ENCODE measurements around the gene WIZ.

Gene WIZ

DNA sequence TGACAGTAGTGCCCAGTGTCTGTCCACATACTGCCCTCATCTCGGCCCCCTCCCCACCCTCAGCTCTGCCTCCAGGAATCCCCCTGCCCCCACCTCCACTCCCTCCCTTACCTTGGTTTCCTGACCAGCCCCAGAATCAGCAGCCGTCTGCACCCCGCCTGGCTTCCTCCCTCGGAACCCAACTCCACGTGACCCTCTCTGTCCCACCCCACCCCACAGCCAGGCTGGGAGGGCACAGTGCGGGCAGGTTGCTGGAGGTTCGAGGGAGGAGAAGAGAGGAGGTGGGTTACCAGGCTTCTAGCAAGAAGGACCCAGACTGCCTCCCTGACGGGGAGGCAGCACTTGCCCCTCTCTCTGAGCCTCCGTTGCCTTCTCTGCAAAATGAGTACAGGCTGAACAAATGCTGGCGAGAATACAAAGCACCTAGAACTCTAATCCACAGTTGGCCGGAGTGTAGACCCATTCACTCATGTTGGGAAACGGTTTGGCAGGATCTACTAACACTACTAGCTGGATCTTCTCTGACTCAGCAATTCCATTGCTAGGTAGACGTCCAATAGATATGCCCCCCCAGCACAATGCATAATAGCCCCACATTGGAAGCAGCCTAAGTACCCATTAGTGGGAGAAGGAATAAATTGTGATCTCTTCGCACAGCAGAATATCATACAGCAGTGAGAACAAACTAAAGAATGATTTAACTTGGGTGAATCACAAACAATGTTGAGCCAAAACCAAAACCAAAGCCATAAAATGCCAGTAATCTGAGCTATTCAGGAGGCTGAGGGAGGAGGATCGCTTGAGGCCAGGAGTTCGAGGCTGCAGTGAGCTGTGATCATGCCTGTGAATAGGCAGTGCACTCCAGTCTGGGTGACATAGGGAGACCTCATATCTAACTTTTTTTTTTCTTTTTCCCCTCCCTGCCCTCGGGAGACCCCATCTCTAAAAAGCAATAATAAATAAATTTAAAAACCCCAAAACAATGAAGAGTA is 14.9 kb upstream of the WIZ start, which contains the start of gene RASAL3:
TSS of gene RASAL3 (minus strand) at position 151 of the 992 bp plus-strand sequence. CDS start 186 bp downstream, outside the sequence.
- peak in 2 of 4 experiments; percentile 26 to 27 for DNase-seq

DNA sequence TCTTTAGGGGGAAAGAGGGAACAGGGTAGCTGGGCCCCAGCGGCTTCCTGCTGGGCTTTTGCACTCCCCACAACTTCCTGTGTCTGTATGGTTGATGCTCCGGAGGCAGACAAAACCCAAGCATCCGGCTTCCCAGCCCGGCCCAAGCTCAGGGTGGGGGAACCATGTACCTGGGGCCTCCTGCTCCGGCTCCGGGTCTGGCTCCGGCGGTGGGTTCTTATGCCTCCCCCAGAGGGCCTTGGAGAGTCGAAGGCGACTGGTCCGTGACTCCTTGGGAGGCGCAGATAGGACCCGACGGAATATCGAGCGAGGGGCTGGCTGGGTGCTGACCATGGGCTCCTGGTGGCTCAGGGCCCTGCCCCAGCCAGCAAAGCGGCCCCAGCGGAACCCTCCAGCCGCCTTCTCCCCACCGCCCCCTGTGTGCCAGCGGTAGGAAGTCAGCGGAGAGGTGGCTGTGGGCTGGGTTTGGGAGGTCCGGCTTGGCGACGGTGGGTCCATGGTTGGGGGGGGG is 14.2 kb upstream of the WIZ start:
- peak in 3 of 4 experiments; percentile 45 to 75 (median 59) for DNase-seq

DNA sequence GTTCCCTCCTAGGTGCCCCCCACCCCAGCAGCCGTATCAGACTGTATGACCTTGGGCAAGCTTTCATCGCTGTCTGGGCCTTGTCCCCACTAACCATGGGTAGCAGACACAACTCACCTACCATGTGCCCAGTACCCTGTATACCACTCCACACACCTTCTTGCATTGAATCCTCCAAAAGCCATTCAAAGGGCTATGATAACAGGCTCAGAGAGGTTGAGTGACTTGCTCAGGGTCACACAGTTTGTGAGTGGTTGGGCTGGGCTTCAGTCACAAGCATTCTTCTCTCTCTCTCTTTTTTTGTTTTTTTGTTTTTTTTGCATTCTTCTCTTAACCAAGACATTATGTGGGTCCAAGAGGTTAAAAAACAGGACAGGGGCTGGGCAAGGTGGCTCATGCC is 11.9 kb upstream of the WIZ start:
- DNase-seq, result no peak

- DNase-seq, result no peak
Measured at GRCh38 chr19:15457701-15458484, 8.1 kb upstream of the WIZ start.

DNA sequence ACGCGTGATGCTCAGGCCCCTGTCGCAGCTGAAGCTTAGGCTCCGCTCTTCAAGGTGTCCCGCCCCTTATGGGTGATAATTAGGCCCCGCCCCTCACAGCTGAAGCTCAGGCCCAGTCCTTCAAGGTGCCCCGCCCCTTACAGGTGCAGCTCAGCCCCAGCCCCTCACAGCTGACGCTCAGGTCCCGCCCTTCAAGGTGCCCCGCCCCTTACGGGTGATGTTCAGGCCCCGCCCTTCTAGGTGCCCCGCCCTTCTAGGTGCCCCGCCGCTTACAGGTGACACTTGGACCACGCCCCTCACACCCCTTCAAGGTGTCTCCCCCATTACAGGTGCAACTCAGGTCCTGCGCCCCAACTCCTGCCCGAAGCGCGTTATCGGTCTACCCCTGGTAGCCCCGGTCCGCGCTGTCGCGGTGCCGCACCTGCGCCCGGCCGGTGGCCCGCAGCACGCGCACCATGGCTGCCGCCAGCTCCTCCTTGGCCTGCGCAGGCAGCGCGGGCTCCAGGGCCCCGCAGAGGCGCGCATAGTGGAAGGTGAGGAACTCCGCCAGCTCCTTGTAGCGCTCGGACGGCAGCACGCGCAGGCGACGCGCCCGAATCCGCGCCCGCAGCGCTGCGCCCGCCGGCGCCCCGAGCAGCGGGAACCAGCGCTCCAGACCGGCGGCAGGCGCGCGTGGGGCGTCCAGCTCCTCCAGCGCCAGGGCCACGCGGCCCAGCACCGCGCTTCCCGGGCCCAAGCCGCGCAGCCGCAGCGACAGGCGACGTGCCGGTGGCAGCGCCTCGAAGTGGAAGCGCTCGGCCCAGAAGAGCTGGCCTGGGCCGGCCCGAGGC is 7.3 kb upstream of the WIZ start:
- DNase-seq, result no peak

DNA sequence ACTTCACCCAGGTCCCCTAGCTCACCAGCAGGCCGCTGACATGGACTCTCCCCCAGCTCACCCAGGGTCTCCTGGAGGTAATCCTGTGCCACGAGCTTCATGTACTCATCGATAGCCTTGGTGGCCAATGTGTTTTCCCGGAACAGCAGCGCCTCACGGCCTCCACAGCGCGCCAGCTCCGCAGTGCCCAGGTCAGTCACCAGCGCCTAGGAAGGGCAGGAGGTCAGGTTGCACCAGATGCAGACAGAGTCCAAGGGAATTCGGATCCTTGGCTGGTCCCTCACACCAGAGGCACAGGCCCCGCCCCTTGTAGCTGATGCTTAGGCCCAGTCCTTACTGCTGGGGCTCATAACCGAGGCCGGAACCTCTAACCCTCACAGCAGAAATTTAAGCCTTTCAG is 6.7 kb upstream of the WIZ start:
- DNase-seq, result no peak

DNA sequence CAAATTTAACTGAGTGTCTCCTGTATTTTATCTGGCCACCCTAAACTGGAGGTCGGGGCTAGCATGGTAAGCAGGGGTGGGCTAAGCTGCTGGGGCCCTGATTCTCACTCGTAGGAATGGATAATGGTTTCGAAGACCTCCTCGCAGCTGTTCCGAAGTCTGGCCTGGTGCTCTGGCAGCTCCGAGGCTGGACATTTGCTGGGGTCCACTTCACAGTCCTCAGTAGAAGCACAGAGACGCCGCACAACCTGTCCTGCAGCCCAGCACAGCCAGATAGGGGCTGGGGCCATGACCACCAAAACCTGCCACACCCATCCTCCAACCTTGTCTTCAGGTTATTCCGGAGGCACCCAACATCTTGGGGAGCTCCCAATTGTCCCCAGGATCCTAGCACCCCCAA is 6.2 kb upstream of the WIZ start:
- no peak for DNase-seq

DNA sequence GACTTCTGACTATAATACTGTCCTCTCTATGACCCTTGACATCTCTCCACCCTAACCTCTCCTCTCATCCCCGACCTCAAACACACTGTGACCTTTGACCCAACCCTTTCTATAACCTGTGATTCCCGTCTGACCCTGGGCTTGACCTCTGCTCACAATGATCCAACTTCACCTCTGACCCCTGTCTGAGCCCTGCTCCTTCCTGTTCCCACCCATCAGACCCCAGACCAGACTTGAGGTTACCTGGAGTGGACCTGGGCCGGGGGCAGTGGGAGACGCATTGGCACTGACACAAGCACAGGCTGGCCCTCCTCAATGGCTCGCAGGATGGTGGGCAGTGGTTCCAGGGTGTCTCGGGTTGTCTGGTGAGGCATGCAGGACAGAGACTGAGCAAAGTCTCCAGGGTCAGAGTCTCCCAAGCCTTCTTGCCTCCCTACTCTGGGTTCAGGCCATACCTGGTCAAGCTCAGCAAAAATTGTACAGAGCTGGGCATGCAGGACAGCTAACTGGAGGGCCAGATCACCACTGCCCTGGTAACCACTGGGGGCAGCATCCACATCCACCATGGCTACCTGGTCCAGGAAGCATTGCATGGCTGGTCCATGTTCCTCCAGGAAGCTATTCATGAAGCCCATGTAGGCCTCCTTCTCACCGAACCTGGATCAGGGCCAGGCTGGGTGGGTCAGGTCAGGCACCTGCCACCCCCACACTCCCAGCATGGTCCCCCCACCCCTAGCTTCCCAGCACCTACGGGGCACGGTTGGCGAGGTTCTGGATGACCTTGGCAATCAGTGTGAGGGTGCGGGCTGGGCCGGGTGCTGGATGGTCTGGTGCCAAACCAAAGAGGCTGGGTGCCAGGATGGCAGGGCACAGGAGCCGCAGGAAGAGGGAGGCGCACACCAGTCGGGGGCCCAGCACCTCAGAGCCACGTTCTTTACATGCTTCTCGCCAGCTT is 4.4 kb upstream of the WIZ start:
- no peak for DNase-seq

DNA sequence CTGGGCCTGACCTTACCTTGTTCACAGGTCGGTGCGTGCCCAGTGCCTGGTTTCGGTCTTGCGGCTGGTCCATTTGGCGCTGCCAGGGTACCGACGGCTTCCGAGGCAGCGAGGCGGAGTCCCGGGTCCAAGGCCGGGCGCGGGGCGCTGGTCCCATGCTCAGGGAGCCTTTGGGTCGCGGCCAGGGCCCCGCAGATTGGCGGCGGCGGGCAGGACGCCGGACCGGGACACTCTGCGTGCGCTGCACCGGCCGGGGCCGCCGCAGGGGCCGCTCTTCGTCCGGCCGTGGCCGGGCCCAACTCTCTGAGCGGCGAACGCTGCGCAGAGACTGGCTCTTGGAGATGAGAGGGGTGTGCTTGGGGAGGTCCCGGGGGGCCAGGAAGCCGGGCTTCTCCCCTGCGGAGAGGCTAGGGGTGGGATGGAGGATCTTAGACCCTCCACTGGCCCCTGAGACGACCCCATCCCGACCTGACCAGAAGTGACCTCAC is 3.4 kb upstream of the WIZ start:
- DNase-seq, result no peak

DNA sequence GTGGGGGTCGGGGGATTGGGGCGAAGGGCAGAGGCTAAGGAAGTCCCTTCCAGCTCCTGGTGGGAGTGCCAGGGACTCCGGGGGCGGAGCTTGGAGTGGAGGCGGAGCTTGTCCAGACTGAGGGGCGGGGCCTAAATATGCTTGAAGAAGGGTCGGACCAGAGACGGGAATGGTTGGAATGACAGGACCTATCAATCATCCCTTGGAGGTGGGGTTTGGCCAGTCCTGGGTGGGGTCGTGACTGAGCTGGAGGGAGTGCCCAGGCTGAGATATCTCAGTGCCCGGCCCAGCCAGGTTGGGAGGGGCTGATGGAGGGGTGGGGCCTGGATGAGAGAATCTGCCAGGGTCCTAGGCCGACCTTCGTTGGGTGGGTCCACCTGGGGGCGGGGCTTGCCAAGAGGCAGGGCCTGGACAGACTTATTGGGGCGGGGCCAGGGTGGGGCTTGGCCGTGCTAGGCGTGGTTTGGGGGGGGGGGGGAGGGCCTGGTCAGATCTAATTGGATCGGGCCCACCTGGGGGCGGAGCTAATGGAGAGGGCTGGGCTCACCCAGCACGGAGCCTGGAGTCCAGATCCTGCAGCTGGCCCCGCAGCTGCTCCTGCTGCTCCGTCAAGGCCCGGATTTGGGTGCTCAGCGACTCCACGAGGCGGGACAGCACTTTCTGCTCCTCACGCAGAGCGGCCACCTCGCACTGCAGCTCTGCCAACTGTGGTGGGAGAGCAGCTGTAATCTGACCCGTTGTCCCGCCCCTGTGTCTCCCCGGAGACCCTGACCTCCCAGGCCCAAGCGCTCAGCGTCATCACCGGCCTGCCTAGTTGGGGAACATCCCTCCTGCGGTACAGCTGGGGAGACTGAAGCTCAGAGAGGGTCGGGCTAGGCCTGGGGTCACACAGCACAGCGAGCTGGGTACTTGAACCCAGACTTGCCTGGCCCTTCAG is 2.6 kb upstream of the WIZ start:
- no peak for DNase-seq

- DNase-seq, result no peak
Measured at GRCh38 chr19:15450528-15450890, 753 bp upstream of the WIZ start.

- DNase-seq, result no peak
Measured at GRCh38 chr19:15448778-15449619, 757 bp downstream of the WIZ start.

DNA sequence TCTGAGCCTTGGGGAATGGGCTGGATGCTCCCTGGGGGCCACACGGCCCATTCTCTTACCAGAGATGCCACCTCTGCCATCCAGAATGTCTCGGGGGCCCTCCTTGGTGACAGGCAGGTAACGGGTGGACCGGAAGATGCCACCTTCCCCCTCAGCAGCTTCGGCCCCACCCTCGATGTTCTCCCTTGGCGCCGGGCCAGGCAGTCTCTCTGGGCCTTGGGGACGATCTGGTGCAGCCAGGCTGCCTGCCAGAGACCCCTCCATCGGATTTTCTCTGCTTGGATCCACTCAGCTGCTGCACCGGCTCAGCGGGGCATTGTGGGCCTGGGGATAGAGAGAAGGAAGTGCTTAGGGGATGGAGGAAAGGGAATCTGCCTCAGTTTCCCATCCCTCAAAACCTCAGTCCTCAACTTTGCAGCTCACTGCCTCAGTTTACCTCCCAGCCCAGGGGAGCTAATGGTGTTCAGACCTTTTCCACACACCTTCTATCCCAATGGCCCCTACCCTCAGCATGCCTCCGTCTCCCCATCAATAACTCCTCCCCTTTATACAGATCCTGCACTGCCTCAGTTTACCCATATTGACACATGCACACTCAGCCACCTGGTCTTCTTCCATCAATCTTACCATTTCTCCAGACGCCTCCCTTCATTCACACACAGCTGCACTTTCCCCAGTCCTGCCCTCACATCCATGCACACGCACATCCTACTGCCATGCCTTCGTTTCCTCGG is 1.5 kb downstream of the WIZ start:
- no peak for DNase-seq

DNA sequence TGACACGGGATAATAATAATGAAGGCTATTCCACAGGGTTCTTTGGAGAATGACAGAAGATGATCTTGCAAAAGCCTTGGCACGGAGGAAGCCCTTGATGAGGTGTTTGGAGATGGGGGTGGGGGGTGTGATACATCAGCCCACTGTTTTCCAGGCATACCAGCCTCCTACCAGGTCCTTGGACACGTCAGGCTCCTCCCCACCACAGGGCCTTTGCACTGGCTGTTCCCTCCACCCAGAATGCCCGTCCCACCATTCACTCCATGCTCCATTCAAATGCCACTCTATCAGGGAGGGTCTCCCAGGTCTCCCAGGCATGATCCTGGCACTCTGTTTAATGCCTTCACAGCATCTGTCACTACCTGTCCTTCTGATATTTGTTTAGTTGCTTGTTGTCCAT is 2.7 kb downstream of the WIZ start:
- no peak for DNase-seq

- no peak for DNase-seq
Measured at GRCh38 chr19:15445807-15446376, 3.9 kb downstream of the WIZ start.

GRCh38 chr19:15445227-15445605 is 4.5 kb downstream of the WIZ start:
- no peak for DNase-seq

DNA sequence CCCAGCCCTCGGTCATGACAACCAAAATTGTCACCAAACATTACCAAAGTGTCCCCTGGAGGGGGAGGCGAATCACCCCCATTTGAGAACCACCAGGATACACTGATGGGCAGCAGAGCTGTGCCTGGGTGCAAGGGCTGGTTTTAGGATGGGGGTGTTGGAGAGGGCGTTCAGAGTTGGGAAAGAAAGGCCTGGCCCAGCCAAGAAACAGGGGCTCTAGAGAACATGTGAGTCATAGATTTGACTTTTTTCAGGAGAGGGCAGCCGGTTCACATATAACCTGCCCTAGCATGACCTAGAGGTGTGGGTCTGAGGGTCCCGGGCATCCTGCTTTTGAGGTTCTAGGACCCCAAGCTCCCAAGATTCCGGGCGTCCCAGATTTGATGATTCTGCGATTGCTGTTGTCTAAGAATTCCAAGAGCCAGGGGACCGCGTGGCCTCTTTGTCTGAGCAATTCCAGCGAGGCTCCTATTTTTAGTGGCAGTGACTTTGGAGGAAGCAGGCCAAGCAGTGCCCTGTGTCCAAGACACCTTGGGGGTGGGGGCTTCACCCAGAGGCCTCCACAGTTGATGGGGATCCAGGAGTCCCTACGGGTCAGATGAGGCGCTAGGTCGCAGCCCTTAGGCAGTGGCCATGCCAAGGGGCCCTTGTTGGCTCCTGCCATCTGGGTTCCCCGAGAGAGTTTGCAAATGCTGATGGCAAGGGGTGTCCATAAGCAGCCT is 5.1 kb downstream of the WIZ start:
- DNase-seq, result no peak

Measured in activated CD4-positive, CD25-positive, alpha-beta regulatory T cell (primary cell).